GDM1 (cell line): ENCODE data around the gene CALML4.
"Not testable (repeated sequence)": the region's sequence is repeated elsewhere in the genome, so short reads cannot be mapped to it uniquely, and the experiment has no call there.

Experiments
- DNase-seq: peaks from one replicate; lab custom pipeline; 2025; lab: John Stamatoyannopoulos, UW

Gene CALML4

DNA sequence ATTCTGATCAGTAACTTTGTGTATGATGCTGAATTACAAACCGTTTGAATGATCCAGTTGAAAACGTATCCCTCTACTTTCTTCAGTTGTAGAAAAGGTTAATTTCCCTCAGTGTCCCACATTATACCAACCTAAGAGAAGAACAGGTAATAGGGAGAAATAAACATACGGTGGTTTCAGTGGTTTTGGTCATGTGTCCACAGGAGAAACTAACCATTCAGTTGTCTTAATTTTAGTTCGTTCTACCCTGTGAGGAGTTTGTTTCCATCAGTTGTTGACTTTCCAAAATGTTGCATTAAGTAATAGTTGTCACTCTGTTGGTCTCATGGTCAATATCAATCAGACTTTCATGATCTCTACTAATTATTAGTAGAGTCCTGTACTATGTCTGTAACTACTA lies 15.1 kb downstream of the CALML4 start:
- no peak for DNase-seq

DNA sequence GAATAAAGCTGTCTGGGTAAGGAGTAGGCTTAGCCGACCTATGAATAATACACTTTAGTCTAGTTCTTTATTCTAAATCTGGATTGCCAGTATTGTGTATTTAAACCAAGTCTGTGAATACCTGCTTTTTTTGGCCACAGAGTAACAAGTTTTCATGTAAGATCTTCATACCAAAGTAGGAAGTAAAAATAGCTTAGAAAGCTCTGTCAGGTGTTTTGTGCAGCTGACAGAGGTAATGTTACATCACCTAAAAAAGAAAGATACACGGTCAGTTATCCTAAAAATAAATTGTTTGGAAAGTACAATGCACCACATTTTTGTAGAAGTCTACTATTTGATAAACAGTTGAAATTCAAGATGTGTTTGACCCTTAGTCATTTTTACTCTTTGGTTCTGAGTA lies 16.5 kb downstream of the CALML4 start:
- no peak for DNase-seq

DNA sequence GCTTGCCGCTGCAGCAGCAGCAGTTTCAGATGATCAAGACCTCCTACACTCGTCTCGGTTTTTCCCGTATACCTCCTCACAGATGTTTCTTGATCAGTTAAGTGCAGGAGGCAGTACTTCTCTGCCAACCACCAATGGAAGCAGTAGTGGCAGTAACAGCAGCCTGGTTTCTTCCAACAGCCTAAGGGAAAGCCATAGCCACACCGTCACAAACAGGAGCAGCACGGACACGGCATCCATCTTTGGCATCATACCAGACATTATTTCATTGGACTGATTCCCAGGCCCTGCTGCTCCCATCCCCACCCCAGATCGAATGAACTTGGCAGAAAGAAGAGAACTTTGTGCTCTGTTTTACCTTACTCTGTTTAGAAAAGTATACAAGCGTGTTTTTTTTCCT lies 17.6 kb downstream of the CALML4 start:
- DNase-seq = no peak

DNA sequence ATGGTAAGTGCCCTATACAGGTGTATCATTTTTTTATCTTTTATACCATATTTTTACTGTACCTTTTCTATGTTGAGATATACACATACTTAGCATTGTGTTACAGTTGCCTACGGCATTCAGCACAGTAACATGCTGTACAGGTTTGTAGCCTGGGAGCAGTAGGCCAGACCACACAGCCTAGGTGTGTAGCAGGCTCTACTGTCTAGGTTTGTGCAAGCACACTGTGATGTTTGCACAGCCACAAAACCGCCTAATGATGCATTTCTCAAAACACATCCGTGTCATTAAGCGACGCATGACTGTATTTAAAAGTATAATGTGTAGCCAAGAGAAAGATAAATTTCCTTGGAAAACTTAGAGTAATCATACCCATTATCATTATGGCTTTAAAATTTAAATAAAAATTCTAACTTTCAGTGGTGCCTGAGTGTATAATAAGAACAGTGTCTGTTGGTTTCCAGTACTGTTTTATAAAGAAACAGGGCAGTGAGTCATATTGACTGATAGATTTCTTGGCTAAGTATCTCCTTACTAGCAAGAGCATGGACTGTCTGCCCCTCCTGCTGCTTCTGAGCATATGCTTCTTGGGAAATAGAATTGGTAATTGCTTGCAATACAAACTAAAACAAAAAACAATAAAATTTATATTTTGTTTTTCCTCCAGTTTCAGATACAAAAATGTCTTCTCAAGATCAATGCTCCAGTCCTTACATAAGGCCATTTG lies 18.3 kb downstream of the CALML4 start:
- no peak for DNase-seq

DNA sequence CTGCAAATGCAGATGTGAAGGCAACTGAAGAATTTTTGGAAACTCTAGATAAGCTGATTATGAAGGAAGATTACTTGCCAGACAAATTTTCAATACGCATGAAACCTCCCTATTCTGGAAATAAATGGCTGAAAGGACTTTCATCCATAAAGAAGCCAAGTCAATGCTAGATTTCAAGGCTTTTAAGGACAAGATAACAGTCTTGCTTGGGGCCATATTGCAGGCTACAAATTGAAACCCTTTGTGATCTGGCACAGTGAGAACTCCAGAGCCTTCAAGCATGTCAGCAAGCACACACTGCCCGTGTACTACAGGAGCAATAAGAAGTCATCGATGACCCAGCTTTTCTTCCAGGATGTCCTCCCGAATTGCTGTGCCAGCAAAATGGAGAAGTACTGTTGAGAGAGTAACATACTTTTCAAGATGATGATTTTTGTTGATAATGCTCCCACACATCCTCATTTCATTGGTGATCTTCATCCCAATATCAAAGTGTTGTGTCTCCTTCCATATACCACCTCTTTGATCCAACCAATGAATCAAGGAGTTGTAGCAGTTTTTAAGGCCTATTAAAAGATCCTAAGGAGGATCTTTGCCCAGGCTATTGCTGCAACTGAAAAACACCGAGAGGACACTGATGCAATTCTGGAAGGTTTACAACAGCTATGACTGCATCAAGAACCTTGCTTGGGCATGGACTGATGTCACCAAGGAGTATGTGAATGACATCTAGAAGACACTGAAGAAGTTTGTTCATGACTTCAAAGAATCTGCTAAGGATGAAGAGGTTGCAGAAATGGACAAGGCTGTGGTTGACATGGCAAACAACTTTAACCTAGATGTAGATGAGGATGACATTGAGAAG lies 20.3 kb downstream of the CALML4 start:
- no peak for DNase-seq

DNA sequence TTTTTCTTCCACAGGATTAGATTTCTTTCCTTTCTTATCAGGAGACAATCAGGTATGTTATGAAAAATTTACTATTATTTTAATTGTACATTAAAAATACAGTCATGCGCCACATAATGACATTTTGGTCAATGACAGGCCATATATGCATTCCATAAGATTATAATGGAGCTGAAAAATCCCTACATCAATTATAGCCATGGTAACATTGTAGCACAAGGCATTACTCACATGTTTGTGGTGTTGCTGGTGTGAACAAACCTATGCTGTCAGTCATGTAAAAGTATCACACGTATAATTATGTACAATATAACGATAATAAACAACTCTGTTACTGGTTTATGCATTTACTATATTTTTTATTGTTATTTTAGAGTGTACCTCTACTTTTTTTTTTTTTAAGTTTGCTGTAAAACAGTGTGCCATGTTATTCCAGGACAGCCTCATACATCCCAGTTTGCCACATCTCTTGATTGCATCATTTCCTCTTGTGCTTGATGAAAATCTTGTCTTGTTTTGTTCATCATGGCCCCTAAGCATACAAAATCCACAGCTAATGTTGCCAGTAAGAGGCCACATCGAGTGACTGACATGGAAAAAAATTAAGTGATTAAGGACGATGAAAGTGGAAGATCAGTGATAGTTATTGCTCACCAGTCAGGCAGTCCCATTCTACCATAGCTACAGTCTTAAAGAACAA lies 21.4 kb downstream of the CALML4 start:
- no peak for DNase-seq

DNA sequence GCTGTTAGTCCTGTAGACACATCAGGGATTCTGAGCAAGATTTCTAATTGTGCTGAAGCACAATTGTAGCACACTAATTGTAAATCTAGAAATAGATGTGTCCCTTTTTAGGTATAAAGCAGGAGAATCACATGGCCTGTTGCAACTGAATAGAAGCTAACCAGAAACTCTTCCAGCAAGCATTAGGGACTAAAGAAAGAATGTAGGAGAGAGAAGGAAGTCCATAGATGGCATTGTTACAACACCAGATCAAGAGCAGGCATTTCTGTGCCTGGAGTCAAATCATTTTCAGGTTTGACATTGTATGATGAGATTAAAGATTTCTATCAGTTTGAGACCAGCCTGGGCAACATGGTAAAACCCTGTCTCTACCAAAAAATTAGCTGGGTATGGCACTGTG lies 27.4 kb downstream of the CALML4 start:
- DNase-seq = no peak

DNA sequence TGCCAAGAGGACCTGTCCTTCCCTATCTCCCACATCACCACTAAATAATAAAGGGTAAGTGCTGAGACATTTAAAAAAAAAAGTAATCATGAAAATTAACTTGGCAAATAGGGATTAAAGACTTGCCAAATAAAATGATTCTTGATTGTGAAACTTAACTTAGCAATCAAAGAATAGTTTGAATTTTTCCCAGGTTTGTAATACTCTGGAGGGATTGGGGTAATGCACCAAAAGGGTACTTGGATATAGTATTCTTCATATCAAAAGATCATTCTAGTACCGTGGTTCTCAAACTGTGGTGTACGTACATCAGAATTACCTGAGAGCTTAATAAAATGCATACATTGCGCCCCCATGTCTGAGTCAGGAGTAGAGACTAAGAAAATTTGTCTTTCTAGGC lies 28.5 kb downstream of the CALML4 start:
- DNase-seq = no peak

DNA sequence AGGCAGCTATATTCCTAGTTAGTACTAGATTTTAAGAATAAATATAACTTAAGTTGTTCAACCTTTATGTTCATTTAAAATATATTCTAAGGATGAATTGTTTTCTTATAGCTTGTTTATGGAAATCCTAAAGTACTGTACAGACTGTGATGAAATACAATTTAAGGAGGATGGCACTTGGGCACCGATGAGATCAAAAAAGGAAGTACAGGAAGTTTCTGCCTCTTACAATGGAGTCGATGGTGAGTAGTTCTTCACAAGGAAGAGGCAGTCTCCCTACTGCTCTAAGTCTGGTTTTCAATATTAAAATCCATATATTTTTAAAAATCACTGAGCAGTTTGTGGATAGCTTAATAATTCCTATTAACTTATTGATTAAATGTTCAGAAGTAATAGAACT lies 29.6 kb downstream of the CALML4 start:
- no peak for DNase-seq

DNA sequence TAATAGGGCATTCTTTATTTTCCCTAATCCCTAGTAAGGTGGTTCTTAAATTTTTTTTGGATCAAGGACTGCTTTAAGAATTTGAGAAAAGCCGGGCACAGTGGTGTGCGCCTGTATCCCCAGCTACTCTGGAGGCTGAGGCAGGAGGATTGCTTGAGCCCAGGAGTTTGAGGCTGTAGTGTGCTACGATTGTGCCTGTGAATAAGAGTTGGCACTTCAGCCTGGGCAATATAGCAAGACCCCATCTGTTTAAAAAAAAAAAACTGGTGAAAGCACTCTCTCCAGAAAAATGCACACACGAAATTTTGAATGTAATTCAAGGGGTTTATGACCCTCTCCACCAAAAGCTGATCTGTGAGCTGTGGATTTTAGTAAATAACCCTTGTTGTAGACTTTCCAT lies 32.0 kb downstream of the CALML4 start:
- no peak for DNase-seq

DNA sequence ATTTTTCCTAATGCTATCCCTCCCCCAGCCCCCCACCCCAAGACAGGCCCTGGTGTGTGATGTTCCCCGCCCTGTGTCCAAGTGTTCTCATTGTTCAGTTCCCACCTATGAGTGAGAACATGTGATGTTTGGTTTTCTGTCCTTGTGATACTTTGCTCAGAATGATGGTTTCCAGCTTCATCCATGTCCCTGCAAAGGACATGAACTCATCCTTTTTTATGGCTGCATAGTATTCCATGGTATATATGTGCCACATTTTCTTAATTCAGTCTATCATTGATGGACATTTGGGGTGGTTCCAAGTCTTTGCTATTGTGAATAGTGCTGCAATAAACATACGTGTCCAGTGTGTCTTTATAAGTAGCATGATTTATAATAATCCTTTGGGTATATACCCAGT lies 33.1 kb downstream of the CALML4 start:
- DNase-seq = not testable (repeated sequence)

DNA sequence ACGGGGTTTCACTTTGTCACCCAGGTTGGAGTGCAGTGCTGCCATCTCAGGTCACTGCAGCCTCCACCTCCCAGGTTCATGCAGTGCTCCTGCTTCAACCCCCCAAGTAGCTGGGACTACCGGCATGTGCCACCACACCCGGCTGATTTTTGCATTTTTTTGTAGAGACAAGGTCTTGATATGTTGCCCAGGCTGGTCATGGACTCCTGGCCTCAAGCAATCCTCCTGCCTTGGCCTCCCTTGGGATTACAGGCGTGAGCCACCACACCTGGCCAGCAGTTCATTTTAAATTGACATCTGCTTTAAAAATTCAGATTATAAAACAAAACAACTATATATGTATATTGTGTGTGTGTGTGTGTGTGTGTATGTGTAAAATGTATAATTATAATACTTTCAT lies 38.3 kb downstream of the CALML4 start:
- no peak for DNase-seq

DNA sequence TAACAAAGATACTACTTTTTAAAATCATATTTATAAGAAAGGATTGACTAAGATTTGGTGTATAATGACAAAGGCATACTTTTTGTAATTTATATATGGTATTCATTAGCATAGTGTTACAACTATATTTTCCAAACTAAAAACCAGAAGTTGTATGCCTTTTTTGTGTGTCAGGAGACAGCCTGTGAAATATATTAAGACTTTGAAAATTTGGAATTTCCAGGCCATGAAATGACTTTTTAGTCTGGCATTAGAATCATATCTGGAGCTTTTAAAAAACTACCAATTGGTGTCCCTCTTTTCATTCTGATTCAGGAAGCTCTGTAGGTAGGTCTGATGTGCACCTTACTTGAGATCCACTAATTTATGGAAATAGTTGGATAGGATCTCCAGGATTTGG lies 41.9 kb downstream of the CALML4 start:
- DNase-seq = no peak

DNA sequence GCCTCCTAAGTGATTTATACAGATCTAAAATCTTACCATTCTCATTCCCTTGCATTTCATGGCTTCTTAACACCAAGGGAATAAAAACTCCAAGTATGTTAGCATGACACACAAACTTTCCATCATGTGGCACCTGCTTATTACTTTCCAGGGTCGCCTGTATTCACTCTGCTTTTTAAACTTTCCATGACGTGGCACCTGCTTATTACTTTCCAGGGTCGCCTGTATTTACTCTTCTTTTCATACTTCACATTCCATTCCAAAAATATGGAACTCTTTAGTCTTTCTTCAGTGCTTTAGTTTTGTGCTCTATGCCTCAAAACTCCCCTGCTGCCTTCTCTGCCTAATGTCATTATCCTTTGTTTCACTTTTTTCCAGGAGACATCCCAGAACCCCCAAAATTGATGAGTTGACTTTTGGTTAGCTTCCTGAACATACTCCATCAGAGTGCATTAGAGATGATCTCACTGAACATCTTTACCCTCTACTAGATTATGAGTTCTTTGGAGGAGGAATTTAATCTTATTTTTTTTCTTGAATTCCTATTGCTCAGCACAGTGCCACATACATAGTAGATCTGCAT lies 47.0 kb downstream of the CALML4 start:
- no peak for DNase-seq

DNA sequence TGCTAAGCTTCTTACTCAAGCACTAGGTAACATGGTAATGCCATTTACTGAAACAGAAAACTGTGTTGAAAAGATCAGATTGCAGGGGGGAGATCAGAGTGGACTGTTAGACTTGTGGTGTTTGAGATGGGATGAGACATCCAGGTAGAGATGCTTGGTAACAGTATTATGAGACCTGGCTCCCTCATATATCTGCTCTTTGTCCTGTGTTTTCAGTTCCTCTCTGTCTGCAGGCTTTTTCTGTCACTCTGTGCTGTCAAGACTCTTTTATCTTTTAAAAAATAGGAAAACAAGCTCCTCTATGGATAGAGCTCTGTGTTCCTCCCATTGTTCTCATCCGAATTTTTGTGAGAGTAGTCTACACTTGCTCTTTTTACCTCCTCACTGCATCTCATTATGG lies 48.1 kb downstream of the CALML4 start:
- no peak for DNase-seq

DNA sequence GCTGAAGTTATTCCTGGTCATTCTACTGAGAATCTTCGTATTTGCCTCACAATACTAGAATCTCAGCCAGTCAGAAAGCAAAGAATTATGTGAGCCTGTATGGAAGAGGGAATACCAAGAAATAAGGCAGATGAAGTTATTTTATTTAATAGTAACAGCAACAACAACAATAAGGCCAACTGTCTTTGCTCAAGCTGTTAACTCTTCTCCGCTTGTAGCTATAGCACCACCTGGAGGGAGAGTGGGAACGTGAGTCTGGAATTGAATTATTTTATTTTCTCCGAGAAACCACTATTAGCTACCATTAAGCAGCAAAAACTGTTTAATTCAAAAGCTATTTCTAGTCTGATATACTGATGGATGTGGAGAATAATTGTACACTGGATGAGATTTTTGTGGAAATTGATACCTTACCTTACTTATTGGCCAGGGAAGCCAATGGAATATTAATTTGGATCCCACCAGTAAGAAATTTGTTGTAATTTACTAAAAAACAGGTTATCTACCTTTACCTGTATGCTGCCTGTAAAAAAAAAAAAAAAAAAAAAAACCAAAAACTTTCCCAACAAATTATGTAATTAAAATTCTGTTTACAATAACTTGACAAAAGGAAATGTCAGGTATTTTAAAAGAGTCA lies 50.1 kb downstream of the CALML4 start:
- no peak for DNase-seq

DNA sequence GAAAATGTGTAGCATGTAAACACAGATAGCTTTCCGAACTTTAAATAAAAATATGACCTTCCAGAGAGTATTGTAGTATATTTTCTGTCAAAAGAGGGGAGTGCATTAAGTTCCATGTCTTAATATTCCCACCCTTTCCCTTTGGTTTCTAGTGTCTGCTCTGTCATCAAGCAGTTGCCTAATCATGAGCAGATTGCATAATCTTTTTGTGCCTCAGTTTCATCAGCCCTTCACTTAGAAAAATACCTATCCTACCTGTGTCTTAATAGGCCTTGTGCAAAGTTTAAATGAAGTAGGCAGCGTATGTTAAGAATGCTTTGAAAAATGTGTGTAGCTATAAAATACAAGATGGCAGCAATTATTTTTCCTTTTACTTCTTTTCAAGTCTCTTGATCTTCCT lies 52.8 kb downstream of the CALML4 start:
- no peak for DNase-seq

DNA sequence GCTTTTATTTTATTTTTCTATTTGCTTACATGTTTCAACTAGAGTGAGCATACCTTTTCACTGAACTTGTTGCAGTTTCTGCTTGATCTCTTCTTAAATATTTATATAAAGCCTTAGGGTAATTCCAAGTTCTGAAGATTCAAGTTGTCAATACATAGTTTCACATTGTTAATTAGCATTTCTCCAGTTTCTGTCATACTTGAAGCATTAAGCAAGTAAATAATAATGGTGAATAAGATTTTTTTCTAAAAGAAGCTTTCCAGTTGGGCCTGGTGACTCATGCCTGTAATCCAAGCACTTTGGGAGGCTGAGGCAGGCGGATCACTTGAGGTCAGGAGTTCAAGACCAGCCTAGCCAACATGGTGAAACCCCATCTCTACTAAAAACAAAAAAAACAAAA lies 53.9 kb downstream of the CALML4 start:
- DNase-seq = no peak

DNA sequence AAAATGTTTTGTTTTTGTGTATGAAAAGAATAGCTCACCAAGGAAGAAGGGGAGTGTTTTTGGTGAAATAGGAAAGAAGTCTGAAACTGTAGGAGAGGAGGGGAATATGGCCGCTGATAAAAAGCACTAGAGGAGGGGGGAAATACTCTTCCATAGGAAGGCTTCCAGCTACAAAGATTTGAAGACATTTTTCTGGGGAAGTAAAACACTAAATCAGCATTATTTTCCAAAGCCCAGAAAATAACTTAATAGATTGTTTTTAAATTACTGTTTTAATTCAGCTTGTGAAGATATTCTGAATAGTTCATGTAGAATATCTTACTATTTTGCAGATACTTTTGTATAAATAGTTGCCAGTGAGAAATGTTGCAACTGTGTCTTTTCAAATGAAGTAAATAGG lies 54.9 kb downstream of the CALML4 start:
- DNase-seq = no peak

DNA sequence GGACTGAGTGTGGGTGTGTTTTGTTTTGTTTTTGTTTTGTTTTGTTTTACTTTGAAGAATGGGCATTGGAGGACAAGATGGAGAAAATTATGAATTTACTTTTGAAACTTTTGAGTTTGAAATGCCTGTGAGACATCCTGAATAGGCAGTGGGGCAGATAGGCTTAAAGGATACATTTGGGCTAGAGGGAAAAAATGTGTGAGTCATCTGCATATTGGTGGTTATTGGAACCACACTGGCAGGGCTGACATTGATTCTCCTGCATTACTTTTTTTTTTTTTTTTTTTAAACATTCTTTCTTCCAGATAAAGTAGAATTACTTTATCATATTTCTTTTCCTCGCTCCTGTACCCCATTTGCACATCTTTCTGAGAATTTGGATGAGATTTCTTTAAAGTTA lies 56.1 kb downstream of the CALML4 start:
- DNase-seq = no peak

DNA sequence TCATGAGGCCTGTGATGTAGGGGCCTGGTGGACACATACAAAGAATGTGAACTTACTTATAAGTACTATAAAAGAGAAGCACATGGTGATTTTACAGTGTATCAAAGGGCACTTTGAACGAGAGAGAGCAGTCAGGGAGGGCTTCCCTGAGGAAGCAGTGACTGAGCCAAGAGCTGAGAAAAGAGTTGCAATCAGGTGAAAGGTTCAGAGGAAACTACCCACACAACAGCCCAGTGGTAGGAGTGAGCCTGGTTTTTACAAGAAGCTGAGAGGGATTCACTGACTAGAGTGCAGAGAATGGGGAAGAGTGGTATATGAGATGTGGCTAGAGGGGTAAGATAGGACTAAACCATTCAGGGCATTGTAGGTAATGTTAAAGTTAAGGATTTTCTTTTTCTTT lies 57.1 kb downstream of the CALML4 start:
- no peak for DNase-seq

DNA sequence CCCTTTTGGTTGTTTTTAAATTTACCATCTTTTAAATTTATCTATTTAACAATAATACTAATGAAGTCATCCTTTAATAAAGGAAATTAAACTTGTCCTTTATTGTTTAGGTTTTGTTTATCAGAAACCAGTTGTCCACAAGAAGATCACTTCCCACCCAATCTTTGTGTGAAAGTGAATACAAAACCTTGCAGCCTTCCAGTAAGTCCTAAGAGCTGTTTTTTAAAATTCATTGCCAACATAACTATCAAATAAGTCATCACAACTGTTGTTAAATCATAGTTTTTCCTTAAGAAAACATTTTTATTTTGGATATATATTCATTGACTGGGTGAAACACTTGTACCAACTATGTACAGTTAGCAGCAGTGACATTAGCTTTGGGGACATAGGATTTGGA lies 59.4 kb downstream of the CALML4 start:
- no peak for DNase-seq
